H9 (cell line): Measurements from ENCODE around the gene ITCH. TPM values are rescaled to one million over a fixed set of nuclear protein-coding genes. Genes with fewer than 3 reads are reported as not detected.

Experiments
- DNase-seq: peaks from one replicate; pipeline ENCODE4 v3.0.0-alpha.2; 2017
- H2AFZ ChIP-seq: one replicate; pipeline ENCODE4 v1.6.1; 2013; ENCODE audit warnings: mild to moderate bottlenecking, low read length, control low read depth, moderate library complexity
- H2AK5ac ChIP-seq: 2 replicates; pipeline ENCODE4 v1.6.1; 2013; ENCODE audit warnings: low read length, control low read depth, mixed read lengths; ENCODE audit not compliant: insufficient read length
- H2BK120ac ChIP-seq: one replicate; pipeline ENCODE4 v1.6.1; 2013; ENCODE audit warnings: low read depth, mild to moderate bottlenecking, low read length, control low read depth, inconsistent platforms; ENCODE audit not compliant: poor library complexity, severe bottlenecking
- H2BK12ac ChIP-seq: 2 replicates; pipeline ENCODE4 v1.6.1; 2013; ENCODE audit warnings: low read length, control low read depth, mixed read lengths, low read depth; ENCODE audit not compliant: insufficient read length
- H2BK15ac ChIP-seq: 2 replicates; pipeline ENCODE4 v1.6.1; 2013; ENCODE audit warnings: low read depth, low read length, control low read depth
- H2BK20ac ChIP-seq: one replicate; pipeline ENCODE4 v1.6.1; 2013; ENCODE audit warnings: low read depth, mild to moderate bottlenecking, low read length, control low read depth, inconsistent platforms; ENCODE audit not compliant: poor library complexity, severe bottlenecking
- H2BK5ac ChIP-seq: 2 replicates; pipeline ENCODE4 v1.6.1; 2013; ENCODE audit warnings: low read length, control low read depth, mixed read lengths; ENCODE audit not compliant: insufficient read length
- H3K14ac ChIP-seq: 2 replicates; pipeline ENCODE4 v1.6.1; 2013; ENCODE audit warnings: low read length, control low read depth; ENCODE audit not compliant: insufficient read depth
- H3K18ac ChIP-seq: 2 replicates; pipeline ENCODE4 v1.6.1; 2013; ENCODE audit warnings: low read depth, mild to moderate bottlenecking, mixed read lengths, low read length, control low read depth; ENCODE audit not compliant: insufficient read length
- H3K23ac ChIP-seq: 2 replicates; pipeline ENCODE4 v1.6.1; 2013; ENCODE audit warnings: low read length, control low read depth, mixed read lengths, low read depth; ENCODE audit not compliant: insufficient read length
- H3K23me2 ChIP-seq: 2 replicates; pipeline ENCODE4 v1.6.1; 2013; ENCODE audit warnings: low read depth, mild to moderate bottlenecking, mixed read lengths, low read length, control low read depth; ENCODE audit not compliant: insufficient read length, poor library complexity, severe bottlenecking
- H3K27ac ChIP-seq: 2 replicates; pipeline ENCODE4 v1.5.1; 2013; ENCODE audit warnings: low read length, control low read depth, mixed read lengths, low read depth; ENCODE audit not compliant: insufficient read length
- H3K27me3 ChIP-seq: 2 replicates; pipeline ENCODE4 v1.6.1; 2013; ENCODE audit warnings: low read length, control low read depth, inconsistent platforms; ENCODE audit not compliant: insufficient read depth
- H3K4ac ChIP-seq: 2 replicates; pipeline ENCODE4 v1.6.1; 2013; ENCODE audit warnings: low read depth, mild to moderate bottlenecking, control low read depth, inconsistent platforms, low read length, moderate library complexity
- H3K4me1 ChIP-seq: 2 replicates; pipeline ENCODE4 v1.6.1; 2013; ENCODE audit warnings: low read length, control low read depth, inconsistent platforms; ENCODE audit not compliant: insufficient read depth
- H3K4me2 ChIP-seq: 2 replicates; pipeline ENCODE4 v1.6.1; 2013; ENCODE audit warnings: low read length, control low read depth, mixed read lengths; ENCODE audit not compliant: insufficient read length, insufficient read depth
- H3K56ac ChIP-seq: 2 replicates; pipeline ENCODE4 v1.6.1; 2013; ENCODE audit warnings: low read depth, mild to moderate bottlenecking, mixed read lengths, low read length, control low read depth; ENCODE audit not compliant: insufficient read length
- H3K79me1 ChIP-seq: 2 replicates; pipeline ENCODE4 v1.6.1; 2013; ENCODE audit warnings: low read depth, mild to moderate bottlenecking, moderate library complexity, low read length, control low read depth, inconsistent platforms; ENCODE audit not compliant: insufficient read depth, poor library complexity, severe bottlenecking
- H3K79me2 ChIP-seq: 2 replicates; pipeline ENCODE4 v1.6.1; 2013; ENCODE audit warnings: low read length, control low read depth, inconsistent platforms; ENCODE audit not compliant: insufficient read depth
- H3K9ac ChIP-seq: 2 replicates; pipeline ENCODE4 v1.6.1; 2013; ENCODE audit warnings: low read length, control low read depth, mixed read lengths; ENCODE audit not compliant: insufficient read length; ENCODE audit errors: extremely low read depth
- H3K9me3 ChIP-seq: one replicate; pipeline ENCODE4 v1.6.1; 2013; ENCODE audit warnings: low read depth, low read length, inconsistent platforms; ENCODE audit not compliant: control insufficient read depth
- H3T11ph ChIP-seq: one replicate; pipeline ENCODE4 v1.6.1; 2013; ENCODE audit warnings: mild to moderate bottlenecking, low read length, control low read depth, inconsistent platforms
- H4K20me1 ChIP-seq: one replicate; pipeline ENCODE4 v1.6.1; 2013; ENCODE audit not compliant: control insufficient read depth, insufficient read length, insufficient read depth
- H4K5ac ChIP-seq: 2 replicates; pipeline ENCODE4 v1.6.1; 2013; ENCODE audit warnings: low read depth, mild to moderate bottlenecking, mixed read lengths, low read length, control low read depth; ENCODE audit not compliant: insufficient read length
- H4K8ac ChIP-seq: replicated peaks from 2 replicates; pipeline ENCODE4 v1.6.1; 2013; ENCODE audit warnings: low read length, control low read depth, mixed read lengths, low read depth; ENCODE audit not compliant: insufficient read length
- H4K91ac ChIP-seq: 2 replicates; pipeline ENCODE4 v1.6.1; 2013; ENCODE audit warnings: low read depth, mild to moderate bottlenecking, moderate library complexity, mixed read lengths, low read length, control low read depth; ENCODE audit not compliant: insufficient read length
- H3K27ac Mint-ChIP-seq, 3 experiments: 2 replicates in 2 of 3; 3 replicates in 1 of 3; pipeline ENCODE4 v1.8.0; 2020 to 2021; ENCODE audit warnings: mixed read lengths in 3 of 3, mild to moderate bottlenecking in 1 of 3, moderate library complexity in 1 of 3
- H3K27me3 Mint-ChIP-seq: 2 replicates; pipeline ENCODE4 v1.8.0; 2021; ENCODE audit warnings: low read depth, mild to moderate bottlenecking, moderate library complexity, mixed read lengths
- H3K36me3 Mint-ChIP-seq, 3 experiments: 2 replicates in 2 of 3; 3 replicates in 1 of 3; pipeline ENCODE4 v1.8.0; 2020 to 2021; ENCODE audit warnings: low read depth in 3 of 3, mixed read lengths in 3 of 3; ENCODE audit not compliant: insufficient read depth in 1 of 3
- H3K4me1 Mint-ChIP-seq, 2 experiments: 2 replicates each; pipeline ENCODE4 v1.8.0; 2020; ENCODE audit warnings: mixed read lengths in 2 of 2
- H3K4me3 Mint-ChIP-seq, 2 experiments: 2 replicates in 1 of 2; 3 replicates in 1 of 2; pipeline ENCODE4 v1.8.0; 2020 to 2021; ENCODE audit warnings: mild to moderate bottlenecking in 2 of 2, mixed read lengths in 2 of 2, moderate library complexity in 1 of 2
- H3K9me3 Mint-ChIP-seq, 2 experiments: 2 replicates in 1 of 2; 3 replicates in 1 of 2; pipeline ENCODE4 v1.8.0; 2020; ENCODE audit warnings: mild to moderate bottlenecking in 2 of 2, mixed read lengths in 2 of 2, moderate library complexity in 1 of 2
- CTCF ChIP-seq: fragments of 200-600 bp; sonication (generic); conservative IDR thresholded peaks from 3 replicates; pipeline ENCODE4 v1.8.0; 2021; ENCODE audit warnings: antibody characterized with exemption, mild to moderate bottlenecking
- WGBS: extraction: QIAGEN DNeasy Blood & Tissue Kit; methylation state at CpG from one replicate; pipeline ENCODE4 v1.1.7; 2013; ENCODE audit warnings: missing lambda C conversion rate, low lambda C conversion rate, mixed read lengths; ENCODE audit not compliant: insufficient read length; ENCODE audit errors: extremely low coverage; 5-methylcytosine and 5-hydroxymethylcytosine counted together
- total RNA-seq: library from RNA; stranded (reverse); gene quantifications from 2 replicates; pipeline ENCODE4 v1.2.1, GENCODE V29; 2021

ITCH gene
- total RNA-seq, 1 experiment from 2014 or later: 55.9 TPM

GRCh38 chr20:34368547-34368946 is 5.5 kb downstream of the ITCH start:
- Histone ChIP-seq H2BK5ac (no peak overlapping the region), H3K18ac (no peak overlapping the region), H3K9me3 (no peaks in the 10 kb centered on the region), H4K8ac (no peak overlapping the region), H3K79me1 (peaks cover 8% of the 10 kb centered on the region), H2BK120ac (no peak overlapping the region), H2BK15ac (no peak overlapping the region), H3K4me1 (peaks cover 3% of the 10 kb centered on the region; the same call in 1 of the 2 replicates), H3K9ac (no peak overlapping the region), H4K20me1 (no peaks in the 10 kb centered on the region), H2AK5ac (no peak overlapping the region), H3K14ac (no peak overlapping the region), H2BK12ac (no peak overlapping the region), H3K4ac (no peak overlapping the region), H3K23ac (no peak overlapping the region), H4K91ac (no peak overlapping the region), H3K23me2 (peaks cover 6% of the 10 kb centered on the region), H2BK20ac (no peak overlapping the region), H3T11ph (no peak overlapping the region), H3K27me3 (no peaks in the 10 kb centered on the region), H2AFZ (no peak overlapping the region), H3K4me2 (no peak overlapping the region), H4K5ac (no peak overlapping the region), H3K56ac (no peak overlapping the region), H3K27ac (no peak overlapping the region), H3K79me2 (peaks cover 19% of the 10 kb centered on the region; the same call in 1 of the 2 replicates)
- no peak for TF ChIP-seq CTCF
- H3K36me3 Mint-ChIP-seq: peaks cover 31 to 54% (median 41%) of the 10 kb centered on the region in 3 experiments
- H3K27ac Mint-ChIP-seq: peak overlapping the region in 1 of 3 experiments; percentile 85; a peak in 3 of 7 replicates
- no peak for DNase-seq
- H3K4me1 Mint-ChIP-seq: peaks cover 15% of the 10 kb centered on the region in 2 experiments
- H3K4me3 Mint-ChIP-seq: no peak overlapping the region
- no CpG with 5 or more reads among the region's 4 CpGs for WGBS
- no peaks in the 10 kb centered on the region for H3K27me3 Mint-ChIP-seq
- H3K9me3 Mint-ChIP-seq: no peaks in the 10 kb centered on the region; a peak in 1 of 5 replicates
